HFF-Myc (cell line): ENCODE measurements around the gene CUEDC1.

Experiments used
- DNase-seq: peaks from one replicate; pipeline ENCODE4 v3.0.0-alpha.2; 2011; ENCODE audit warnings: low read depth; ENCODE audit errors: extremely low read depth
- H3K4me3 ChIP-seq: replicated peaks from 2 replicates; pipeline ENCODE4 v1.5.1; 2011; ENCODE audit warnings: low read depth, mild to moderate bottlenecking, control low read depth, low read length
- CTCF ChIP-seq: IDR thresholded peaks from 2 replicates; pipeline ENCODE4 v1.5.1; 2012; ENCODE audit warnings: mild to moderate bottlenecking, low read depth, low read length, control low read depth; ENCODE audit errors: missing control alignments

CUEDC1 gene

GRCh38 chr17:57984261-57984890, 29.2 kb upstream of the CUEDC1 start:
- no peak overlapping the region for H3K4me3 ChIP-seq
- no peak for DNase-seq
- no peak for TF ChIP-seq CTCF

GRCh38 chr17:57983446-57983845, 28.2 kb upstream of the CUEDC1 start:
- no peak for TF ChIP-seq CTCF
- no peak for DNase-seq
- no peak overlapping the region for H3K4me3 ChIP-seq

GRCh38 chr17:57982452-57983170, 27.4 kb upstream of the CUEDC1 start:
- no peak overlapping the region for H3K4me3 ChIP-seq
- no peak for TF ChIP-seq CTCF
- no peak for DNase-seq

- H3K4me3 ChIP-seq, result no peak overlapping the region
- TF ChIP-seq CTCF, result no peak
- no peak for DNase-seq
These were observed 25.3 kb upstream of the CUEDC1 start for GRCh38 chr17:57980522-57980921.

- H3K4me3 ChIP-seq, result no peak overlapping the region
- DNase-seq, result no peak
- no peak for TF ChIP-seq CTCF
These were observed 23.9 kb upstream of the CUEDC1 start for GRCh38 chr17:57979076-57979475.

- DNase-seq, result no peak
- no peak for TF ChIP-seq CTCF
- H3K4me3 ChIP-seq, result no peak overlapping the region
These were observed 21.4 kb upstream of the CUEDC1 start for GRCh38 chr17:57976594-57976993.
